Stimulated activated CD8-positive, alpha-beta memory T cell treated with anti-CD3 and anti-CD28 coated beads, Interleukin-7, amount 100 ng/mL, for 4 hours (primary cell): ENCODE results near the gene ZBTB7B.
"Not testable (repeated sequence)": the region's sequence is repeated elsewhere in the genome, so short reads cannot be mapped to it uniquely, and the experiment has no call there.

Experiments used
- DNase-seq, 2 donors: peaks; one replicate each; pipeline ENCODE4 v3.0.0-alpha.2; 2020; ENCODE audit warnings: low read depth in 2 of 2

Gene ZBTB7B

DNA sequence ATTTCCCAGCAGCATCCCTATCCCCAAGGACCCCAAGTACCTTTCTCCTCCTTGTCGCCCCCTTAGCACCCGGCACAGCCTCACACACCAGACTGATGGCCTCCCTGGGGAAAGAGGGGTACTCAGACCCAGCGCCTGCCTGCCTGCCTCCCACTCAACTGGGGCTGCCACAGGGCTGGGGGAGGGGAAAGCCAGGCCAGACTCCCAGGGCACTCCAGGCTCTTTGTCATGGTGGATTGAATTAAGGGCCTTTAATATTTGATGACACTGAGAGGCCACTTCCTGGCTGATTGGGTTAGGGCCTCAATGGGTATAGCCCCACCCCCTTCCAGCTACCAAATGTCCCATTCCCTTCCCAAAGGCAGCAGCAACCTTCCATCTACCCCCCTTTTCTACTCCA, 33.9 kb upstream of the ZBTB7B start:
- no peak for DNase-seq

- DNase-seq: no peak
Observed at GRCh38 chr1:154969246-154969645, 33.4 kb upstream of the ZBTB7B start.

DNA sequence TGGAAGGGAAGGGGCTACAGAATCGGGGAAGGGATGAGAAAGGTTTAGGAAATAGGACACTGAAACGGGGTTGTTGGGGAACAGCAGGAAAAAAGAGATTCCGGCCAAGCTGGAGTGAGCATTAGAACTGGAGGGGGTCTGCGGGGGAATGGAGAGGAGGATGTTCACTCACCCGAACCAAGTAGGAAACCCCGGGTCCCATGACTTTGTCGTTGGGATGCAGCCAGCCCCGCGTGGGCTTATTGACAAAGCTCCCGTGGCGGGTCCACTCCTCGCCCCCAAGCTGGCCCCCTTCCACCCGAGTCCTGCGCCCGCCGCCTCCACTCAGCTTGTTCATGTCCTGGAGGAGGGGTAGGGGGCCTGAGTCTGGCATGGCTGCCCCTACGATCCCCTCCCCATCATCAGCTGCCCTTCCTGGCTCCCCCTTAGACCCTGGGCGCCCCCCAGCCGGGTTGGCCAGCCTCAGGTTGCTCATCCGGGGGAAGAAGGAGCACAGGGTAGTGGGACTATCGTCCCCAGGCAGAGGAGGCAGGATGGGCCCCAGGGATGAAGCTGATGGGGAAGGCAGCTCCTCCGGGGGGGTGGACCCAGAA, 32.6 kb upstream of the ZBTB7B start:
- no peak for DNase-seq

DNA sequence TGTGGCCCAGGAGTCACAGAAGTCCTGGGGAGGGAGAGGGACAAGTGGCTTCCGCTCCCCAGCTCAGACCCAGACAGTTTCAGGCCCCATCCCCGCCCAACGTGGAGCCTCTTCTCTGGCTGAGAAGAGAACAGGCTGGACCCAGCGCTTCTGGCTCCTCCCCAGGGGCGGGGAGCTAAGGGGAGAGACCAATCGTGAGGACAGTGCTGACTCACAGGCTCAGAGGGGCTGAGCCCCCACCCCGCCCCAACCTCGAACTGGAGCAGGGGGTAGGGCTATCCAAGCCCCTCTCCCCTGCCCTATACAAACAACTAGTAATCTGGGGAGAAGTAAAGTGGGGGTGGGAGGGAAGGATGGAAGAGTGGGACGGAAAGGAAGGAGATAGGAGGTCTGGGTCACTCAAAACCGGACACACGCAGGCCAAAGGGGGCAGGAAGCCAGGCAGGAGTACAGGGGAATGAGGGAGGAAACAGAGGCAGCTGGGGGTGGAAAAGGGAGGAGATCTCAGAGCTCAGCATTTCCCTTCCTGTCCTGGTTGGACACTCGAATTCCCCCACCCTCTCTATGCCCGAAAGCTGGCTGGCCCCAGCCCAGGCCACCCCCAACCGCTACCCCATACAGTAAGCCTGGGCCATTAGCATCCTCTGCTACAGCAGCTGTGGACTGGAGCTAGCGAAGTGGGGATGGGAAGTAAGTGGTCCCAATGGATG, 31.8 kb upstream of the ZBTB7B start, which contains the start of gene SHC1:
Gene SHC1, minus strand, starts transcription at position 117 of the 710 bp plus-strand sequence. CDS start 221 bp downstream, outside the sequence.
- DNase-seq: no peak

GRCh38 chr1:154971341-154971998, 31.1 kb upstream of the ZBTB7B start:
- DNase-seq: no peak

GRCh38 chr1:154972213-154972516, 30.4 kb upstream of the ZBTB7B start:
- no peak for DNase-seq

GRCh38 chr1:154972517-154973343, 29.9 kb upstream of the ZBTB7B start:
- no peak for DNase-seq

GRCh38 chr1:154973344-154974101, 29.1 kb upstream of the ZBTB7B start:
- peak; percentile 80 to 84 for DNase-seq

- DNase-seq: peak; percentile 92 to 97
Observed at GRCh38 chr1:154974102-154974807, 28.3 kb upstream of the ZBTB7B start, which contains the start of gene CKS1B. CKS1B (plus strand) TSS chr1:154974681; CDS start chr1:154974746, 65 bp downstream.

- DNase-seq: peak; percentile 90 to 91
Observed at GRCh38 chr1:154974808-154975408, 27.7 kb upstream of the ZBTB7B start.

- peak; percentile 27 to 55 for DNase-seq
Observed at GRCh38 chr1:154975409-154976059, 27.1 kb upstream of the ZBTB7B start.

- not testable (repeated sequence) for DNase-seq
Observed at GRCh38 chr1:154977762-154978161, 24.8 kb upstream of the ZBTB7B start.

GRCh38 chr1:154978360-154978759, 24.2 kb upstream of the ZBTB7B start:
- DNase-seq: no peak

DNA sequence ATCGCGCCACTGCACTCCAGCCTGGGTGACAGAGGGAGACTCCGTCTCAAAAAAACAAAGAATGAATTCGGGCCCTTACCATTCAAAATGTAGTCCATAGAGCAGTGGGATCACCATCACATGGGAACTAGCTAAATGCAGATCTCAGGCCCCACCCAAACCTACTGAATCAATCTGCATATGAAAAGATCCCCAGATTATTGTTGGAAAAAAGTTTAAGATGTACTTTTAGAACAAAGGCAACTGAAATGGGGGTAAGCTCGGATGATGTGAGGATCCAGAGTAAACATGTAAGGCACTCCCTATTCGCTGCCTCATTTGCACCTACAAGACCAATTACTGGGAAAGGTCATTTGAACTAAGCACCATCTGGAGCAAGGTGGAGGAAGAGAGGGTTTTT, 20.3 kb upstream of the ZBTB7B start:
- DNase-seq: no peak

- DNase-seq: peak; percentile 90 to 95
Observed at GRCh38 chr1:154982897-154983648, 19.5 kb upstream of the ZBTB7B start, which contains the start of gene FLAD1. FLAD1 (plus strand) TSS chr1:154983344; CDS start chr1:154983695, 351 bp downstream.

GRCh38 chr1:154983776-154984466, 18.7 kb upstream of the ZBTB7B start:
- no peak for DNase-seq

DNA sequence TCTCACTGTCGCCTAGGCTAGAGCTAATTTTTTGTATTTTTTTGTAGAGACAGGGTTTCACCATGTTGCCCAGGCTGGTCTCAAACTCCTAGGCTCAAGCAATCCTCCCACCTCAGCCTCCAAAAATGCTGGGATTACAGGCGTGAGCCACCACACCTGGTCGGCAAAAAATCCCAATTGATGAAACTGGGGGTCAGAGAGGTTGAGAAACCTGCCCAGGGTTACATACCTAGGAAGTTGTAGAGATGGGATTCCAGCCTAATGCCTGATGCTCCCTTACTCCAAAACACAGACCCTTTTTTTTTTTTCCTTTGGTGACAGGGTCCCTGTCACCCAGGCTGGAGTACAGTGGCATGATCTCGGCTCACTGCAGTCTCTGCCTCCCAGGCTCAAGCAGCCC, 15.9 kb upstream of the ZBTB7B start:
- not testable (repeated sequence) for DNase-seq

DNA sequence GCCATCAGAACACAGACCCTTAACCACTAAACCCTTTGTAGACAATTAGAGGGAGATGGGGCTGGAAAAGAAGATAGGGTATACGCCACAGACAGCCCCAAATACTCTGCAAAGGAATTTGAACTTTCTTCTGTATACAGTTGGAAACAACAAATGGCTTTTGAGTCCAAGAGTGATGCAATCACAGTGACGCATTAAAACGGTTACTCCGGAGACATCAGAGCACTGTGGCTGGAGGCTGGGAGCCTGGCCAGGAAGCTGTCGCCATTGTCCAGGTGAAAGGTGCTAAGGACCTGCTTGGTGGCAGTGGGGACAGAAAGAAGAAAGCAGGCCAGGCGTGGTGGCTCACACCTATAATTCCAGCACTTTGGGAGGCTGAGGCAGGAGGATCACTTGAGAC, 15.3 kb upstream of the ZBTB7B start:
- no peak for DNase-seq
